OCI-LY7 (cell line): Measurements from ENCODE around the gene CTPS1. TPM values are rescaled to one million over a fixed set of nuclear protein-coding genes. Genes with fewer than 3 reads are reported as not detected.
A peak's percentile ranks its signal among the peaks of the same experiment; 100 is the strongest.

Source experiments
- BruUV-seq: library from RNA; stranded (reverse); fragments of 400-500 nt; replicated peaks from 2 replicates; lab custom pipeline; 2021; lab: Mats Ljungman, UMichigan
- CTCF ChIA-PET: fragments of 300-600 bp; sonication (Branson Sonifier 250); formaldehyde crosslinking; loops from one replicate; lab custom pipeline; 2022; ENCODE audit warnings: antibody characterized with exemption; ENCODE audit not compliant: unreplicated experiment; lab: Charles Lee
- POLR2A ChIA-PET: fragments of 300-600 bp; sonication (Branson Sonifier 250); formaldehyde crosslinking; loops from one replicate; lab custom pipeline; 2022; ENCODE audit warnings: antibody characterized with exemption; lab: Charles Lee
- DNase-seq: peaks from one replicate; pipeline ENCODE4 v3.0.0-alpha.2; 2015; ENCODE audit warnings: low spot score
- H2AFZ ChIP-seq: fragments of 200-600 bp; sonication (generic), shearing (Covaris generic); 2 replicates; pipeline ENCODE4 v1.6.1; 2014; ENCODE audit warnings: mild to moderate bottlenecking, antibody characterized with exemption, low read length, moderate library complexity
- H3K27ac ChIP-seq: fragments of 200-600 bp; sonication (generic); 2 replicates; pipeline ENCODE4 v1.5.1; 2014; ENCODE audit warnings: mixed run types, low read depth, mild to moderate bottlenecking, moderate library complexity, low read length, inconsistent platforms; ENCODE audit not compliant: poor library complexity, severe bottlenecking
- H3K36me3 ChIP-seq: fragments of 200-600 bp; sonication (generic); 2 replicates; pipeline ENCODE4 v1.6.1; 2014; ENCODE audit warnings: mild to moderate bottlenecking, antibody characterized with exemption, low read length, moderate library complexity, mixed read lengths; ENCODE audit not compliant: insufficient read depth
- H3K4me1 ChIP-seq: fragments of 200-600 bp; sonication (generic); 2 replicates; pipeline ENCODE4 v1.5.1; 2014; ENCODE audit warnings: mild to moderate bottlenecking, low read length; ENCODE audit not compliant: insufficient read depth, poor library complexity, severe bottlenecking
- H3K4me2 ChIP-seq: fragments of 200-600 bp; sonication (generic); 2 replicates; pipeline ENCODE4 v1.6.1; 2014; ENCODE audit warnings: mild to moderate bottlenecking, low read length
- H3K4me3 ChIP-seq: fragments of 200-600 bp; sonication (generic); 2 replicates; pipeline ENCODE4 v1.5.1; 2014; ENCODE audit warnings: mild to moderate bottlenecking, low read depth, low read length; ENCODE audit not compliant: poor library complexity, severe bottlenecking
- H3K79me2 ChIP-seq: fragments of 200-600 bp; sonication (generic); 2 replicates; pipeline ENCODE4 v1.6.1; 2016; ENCODE audit warnings: low read depth, mild to moderate bottlenecking, low read length, moderate library complexity, mixed read lengths; ENCODE audit not compliant: insufficient read depth
- H3K9me2 ChIP-seq: fragments of 200-600 bp; sonication (generic); 2 replicates; pipeline ENCODE4 v1.6.1; 2016; ENCODE audit warnings: mild to moderate bottlenecking, low read length, mixed read lengths; ENCODE audit not compliant: insufficient read depth
- H3K9me3 ChIP-seq: fragments of 200-600 bp; sonication (generic); 2 replicates; pipeline ENCODE4 v1.6.1; 2014; ENCODE audit warnings: mild to moderate bottlenecking, mixed run types, low read length, mixed read lengths
- H4K20me1 ChIP-seq: fragments of 200-600 bp; sonication (generic); 2 replicates; pipeline ENCODE4 v1.6.1; 2014; ENCODE audit warnings: mild to moderate bottlenecking, antibody characterized with exemption, low read length, moderate library complexity, mixed read lengths; ENCODE audit not compliant: insufficient read depth
- EZH2phosphoT487 ChIP-seq: fragments of 200-600 bp; sonication (generic); IDR thresholded peaks from 2 replicates; pipeline ENCODE4 v1.6.1; 2018; ENCODE audit warnings: low read depth, borderline replicate concordance, mild to moderate bottlenecking, mixed run types, antibody characterized with exemption, low read length, moderate library complexity, mixed read lengths
- intact Hi-C: fragments of 100-400 bp; cut with micrococcal nuclease; formaldehyde crosslinking; loops from one replicate; pipeline ENCODE4 v1.10.0; 2022; ENCODE audit not compliant: unreplicated experiment
- total RNA-seq, 2 experiments: library from RNA; depleted of rRNA in 1 of 2; stranded (reverse); fragments of >200 nt in 1 of 2; shearing (Covaris generic) in 1 of 2; gene quantifications; 2 replicates each; pipeline ENCODE4 v1.2.3, GENCODE V29; 2014 to 2022
- TF ChIP-seq, protein P1 (sequence below): fragments of 200-600 bp; sonication (generic); conservative IDR thresholded peaks from 2 replicates; pipeline ENCODE4 v1.5.1; 2014; ENCODE audit warnings: mild to moderate bottlenecking, antibody characterized with exemption, low read length, moderate library complexity, mixed read lengths

Gene CTPS1
- total RNA-seq, 2 experiments from 2014 or later, result 58.9 to 117 TPM

DNA sequence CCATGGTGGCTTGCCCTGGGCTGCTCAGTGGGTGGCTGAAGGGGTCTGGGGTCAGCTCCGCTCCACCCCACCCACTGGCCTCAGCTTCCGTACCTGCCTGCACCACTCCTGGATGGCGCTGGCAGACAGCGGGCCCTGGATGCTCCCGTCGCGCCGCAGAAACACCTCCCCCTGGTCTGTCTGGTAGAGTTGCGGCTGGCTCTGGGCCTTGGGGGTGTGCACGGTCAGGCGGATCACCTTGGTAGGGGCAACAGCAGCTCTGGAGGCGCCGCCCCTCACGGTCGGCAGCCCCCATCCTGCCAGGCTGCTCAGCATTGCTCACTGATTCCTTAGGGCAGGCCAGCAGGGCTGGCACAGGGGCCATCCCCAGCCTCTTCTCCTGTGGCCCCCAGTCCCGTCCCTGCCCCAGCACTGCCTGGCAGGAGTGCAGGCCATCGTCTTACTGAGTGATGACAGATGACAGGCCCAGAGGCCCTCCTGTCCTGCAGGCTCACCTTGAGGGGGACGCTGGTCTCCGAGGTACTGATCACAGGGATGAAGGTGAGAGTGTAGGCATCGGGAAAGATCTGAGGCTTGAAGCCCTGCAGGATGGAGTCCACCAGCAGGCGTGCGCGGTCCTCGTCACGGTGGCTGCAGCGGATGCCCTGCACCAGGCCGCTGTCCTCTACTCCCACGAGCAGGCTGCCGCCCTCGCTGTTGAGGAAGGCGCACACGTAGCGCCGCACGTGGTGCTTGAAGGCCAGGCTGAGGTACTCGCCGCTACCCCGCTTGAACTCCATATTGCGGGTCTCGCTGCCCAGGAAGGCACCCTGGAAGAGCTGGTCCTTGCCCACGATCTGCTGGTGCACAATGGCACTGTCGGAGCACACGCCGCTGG is 37.9 kb downstream of the CTPS1 start:
- Histone ChIP-seq H3K27ac (no peak overlapping the region), H3K36me3 (peaks cover 69% of the 10 kb centered on the region), H3K9me2 (no peaks in the 10 kb centered on the region), H2AFZ (no peak overlapping the region), H3K4me3 (no peak overlapping the region), H3K9me3 (no peaks in the 10 kb centered on the region), H4K20me1 (no peaks in the 10 kb centered on the region), H3K4me2 (no peak overlapping the region), H3K79me2 (no peaks in the 10 kb centered on the region), H3K4me1 (peaks cover 13% of the 10 kb centered on the region)
- TF ChIP-seq, protein P1, sequence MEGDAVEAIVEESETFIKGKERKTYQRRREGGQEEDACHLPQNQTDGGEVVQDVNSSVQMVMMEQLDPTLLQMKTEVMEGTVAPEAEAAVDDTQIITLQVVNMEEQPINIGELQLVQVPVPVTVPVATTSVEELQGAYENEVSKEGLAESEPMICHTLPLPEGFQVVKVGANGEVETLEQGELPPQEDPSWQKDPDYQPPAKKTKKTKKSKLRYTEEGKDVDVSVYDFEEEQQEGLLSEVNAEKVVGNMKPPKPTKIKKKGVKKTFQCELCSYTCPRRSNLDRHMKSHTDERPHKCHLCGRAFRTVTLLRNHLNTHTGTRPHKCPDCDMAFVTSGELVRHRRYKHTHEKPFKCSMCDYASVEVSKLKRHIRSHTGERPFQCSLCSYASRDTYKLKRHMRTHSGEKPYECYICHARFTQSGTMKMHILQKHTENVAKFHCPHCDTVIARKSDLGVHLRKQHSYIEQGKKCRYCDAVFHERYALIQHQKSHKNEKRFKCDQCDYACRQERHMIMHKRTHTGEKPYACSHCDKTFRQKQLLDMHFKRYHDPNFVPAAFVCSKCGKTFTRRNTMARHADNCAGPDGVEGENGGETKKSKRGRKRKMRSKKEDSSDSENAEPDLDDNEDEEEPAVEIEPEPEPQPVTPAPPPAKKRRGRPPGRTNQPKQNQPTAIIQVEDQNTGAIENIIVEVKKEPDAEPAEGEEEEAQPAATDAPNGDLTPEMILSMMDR, result no peak
- TF ChIP-seq EZH2phosphoT487, result no peak
- intact Hi-C loops, result no loop called here
- no peak for DNase-seq
- ChIA-PET CTCF (no interaction called here), POLR2A (no interaction called here)
- BruUV-seq, result no TSS peak

DNA sequence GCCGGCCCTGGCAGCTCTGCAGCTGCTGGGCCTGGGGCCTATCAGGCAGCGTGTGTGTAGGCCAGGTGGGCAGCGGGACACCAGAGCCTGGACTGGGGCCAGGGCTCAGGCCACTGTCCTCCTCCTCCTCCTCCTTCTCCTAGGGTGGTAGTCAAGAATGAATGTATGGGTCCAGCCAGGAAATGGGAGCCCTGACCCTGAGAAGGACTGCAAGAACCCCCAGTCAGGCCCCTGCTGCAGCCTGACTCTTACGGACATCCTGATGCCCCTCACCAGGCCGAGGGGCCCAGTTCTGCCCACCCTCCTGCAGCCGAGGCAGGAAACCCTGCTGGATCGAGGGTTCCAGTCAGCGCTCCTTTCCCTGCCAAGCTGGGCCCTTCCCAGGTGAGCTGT is 38.5 kb downstream of the CTPS1 start:
- H3K79me2 ChIP-seq, result no peaks in the 10 kb centered on the region
- peaks cover 13% of the 10 kb centered on the region for H3K4me1 ChIP-seq
- DNase-seq, result no peak
- H4K20me1 ChIP-seq, result no peaks in the 10 kb centered on the region
- no peaks in the 10 kb centered on the region for H3K9me2 ChIP-seq
- BruUV-seq, result no TSS peak
- intact Hi-C loops, result no loop called here
- ChIA-PET POLR2A (no interaction called here), CTCF (no interaction called here)
- no peak overlapping the region for H3K27ac ChIP-seq
- H3K4me2 ChIP-seq, result no peak overlapping the region
- H3K4me3 ChIP-seq, result no peak overlapping the region
- H3K9me3 ChIP-seq, result no peaks in the 10 kb centered on the region
- TF ChIP-seq EZH2phosphoT487, result no peak
- TF ChIP-seq, protein P1, result no peak
- H2AFZ ChIP-seq, result no peak overlapping the region
- peaks cover 65% of the 10 kb centered on the region for H3K36me3 ChIP-seq

DNA sequence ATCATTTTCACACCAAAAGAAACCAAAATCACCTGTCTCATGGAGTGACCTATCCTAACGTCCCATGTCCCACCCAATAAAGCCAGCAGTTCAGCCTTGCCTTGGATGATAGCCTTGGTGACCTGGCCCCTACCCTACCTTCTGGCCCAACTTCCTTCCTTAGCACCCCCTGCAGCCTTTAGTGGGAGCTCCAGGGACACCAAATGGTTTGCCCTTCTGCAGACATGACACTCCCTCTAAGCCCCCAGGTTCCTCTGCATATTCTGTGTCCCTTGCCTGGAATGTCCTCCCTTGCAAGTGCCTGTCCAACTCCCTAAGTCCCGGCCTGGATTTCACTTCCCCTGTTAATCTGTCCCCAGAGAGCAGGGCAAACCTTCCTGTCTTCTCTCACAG is 39.9 kb downstream of the CTPS1 start:
- POLR2A ChIA-PET, result no interaction called here
- H3K36me3 ChIP-seq, result peaks cover 51% of the 10 kb centered on the region

More for the DNA sequence above, 39.9 kb downstream of the CTPS1 start:
- TF ChIP-seq, protein P1, result no peak
- no peak for TF ChIP-seq EZH2phosphoT487
- intact Hi-C loops, result no loop called here
- Histone ChIP-seq H4K20me1 (no peaks in the 10 kb centered on the region), H3K4me2 (no peak overlapping the region), H2AFZ (no peak overlapping the region), H3K9me2 (no peaks in the 10 kb centered on the region), H3K4me1 (peaks cover 13% of the 10 kb centered on the region), H3K27ac (no peak overlapping the region), H3K4me3 (no peak overlapping the region), H3K79me2 (no peaks in the 10 kb centered on the region), H3K9me3 (no peaks in the 10 kb centered on the region)
- CTCF ChIA-PET, result interaction anchor here (0.7 kb wide), 1 partner anchor 647 kb away, joined by 5 read pairs; no protein-coding TSS in a partner anchor
- BruUV-seq, result TSS peak; percentile 18
- DNase-seq, result no peak
